ENCODE results near the gene DAB2IP. TPM values are rescaled to one million over a fixed set of nuclear protein-coding genes. Genes with fewer than 3 reads are reported as not detected.

Gene DAB2IP
- total and polyA plus RNA-seq, 2 of the 4 experiments (the other 2 are of a cell fraction) = 5.6 to 17.2 TPM

- Histone ChIP-seq H3K27me3 (ENCODE audit: control insufficient read depth, insufficient read depth, low read length) (no peaks in the 10 kb centered on the region), H3K4me3 (ENCODE audit: insufficient read depth, low read depth, low read length) (no peak overlapping the region), H3K9ac (ENCODE audit: low read depth, low read length) (no peak overlapping the region), H4K91ac (ENCODE audit: insufficient read depth, low read depth, low read length) (no peak overlapping the region), H2BK20ac (ENCODE audit: low read depth, low read length) (no peak overlapping the region), H3K9me3 (ENCODE audit: control insufficient read depth, insufficient read depth, low read length) (no peaks in the 10 kb centered on the region), H3K27ac (ENCODE audit: insufficient read depth, low read length) (no peak overlapping the region), H4K20me1 (ENCODE audit: insufficient read depth, low read length) (no peaks in the 10 kb centered on the region), H2AFZ (replicated peaks; ENCODE audit: low read length, poor library complexity) (no peak overlapping the region), H2BK120ac (ENCODE audit: low read depth, low read length) (no peak overlapping the region), H4K8ac (ENCODE audit: low read depth in 2 of 2, low read length in 2 of 2) (no peak overlapping the region), H3K56ac (ENCODE audit: extremely low read depth, insufficient read depth, low read length) (no peak overlapping the region), H3K14ac (replicated peaks; ENCODE audit: low read depth, low read length) (no peak overlapping the region), H2BK15ac (ENCODE audit: low read depth, low read length) (no peak overlapping the region), H2AK5ac (ENCODE audit: low read depth, low read length) (no peak overlapping the region), H3K4ac (ENCODE audit: low read depth, low read length) (no peak overlapping the region), H3K23ac (ENCODE audit: low read depth, low read length) (no peak overlapping the region), H3K18ac (ENCODE audit: low read depth, low read length) (no peak overlapping the region), H2BK5ac (ENCODE audit: low read depth, low read length, poor library complexity, severe bottlenecking) (no peak overlapping the region), H3K9me1 (ENCODE audit: insufficient read depth, low read length) (no peaks in the 10 kb centered on the region), H3K4me2 (ENCODE audit: low read depth, low read length) (no peak overlapping the region), H4K5ac (ENCODE audit: low read depth, low read length) (no peak overlapping the region), H3K36me3 (ENCODE audit: control insufficient read depth, insufficient read depth, low read length) (peaks cover 46% of the 10 kb centered on the region), H3K4me1 (ENCODE audit: control insufficient read depth, insufficient read depth, low read length) (no peaks in the 10 kb centered on the region; the same call in 1 of the 2 replicates), H2AK9ac (replicated peaks; ENCODE audit: low read depth, low read length, poor library complexity) (no peak overlapping the region), H3K79me1 (ENCODE audit: low read depth in 1 of 2, low read length in 2 of 2) (peaks cover 0 to 7% of the 10 kb centered on the region in 2 experiments; a peak in 1 of 4 replicates)
- DNase-seq (no peak), ATAC-seq (ENCODE audit: low read depth) (no peak)
- dilution Hi-C loops (cut with HindIII; ENCODE audit: low sequenced_read_pairs, unreplicated experiment) (no loop called here), in situ Hi-C loops (cut with MboI; ENCODE audit: low sequenced_read_pairs) (no loop called here), intact Hi-C loops (cut with micrococcal nuclease) (no loop called here)
- BruUV-seq (replicated peaks) = no TSS peak
- WGBS, 2 experiments (ENCODE audit: extremely low coverage in 2 of 2, insufficient read length in 1 of 2) = 92% methylated on average over 4 of the region's 26 CpGs; no CpG with 5 or more reads in 1 of the 2 experiments
- POLR2A ChIA-PET (ENCODE audit: unreplicated experiment) = no interaction called here
- no peak for TF ChIP-seq USF2 (IDR thresholded peaks at IDR 0.05; ENCODE audit: low read depth, low read length)
- no peak for TF ChIP-seq CTCF (conservative IDR thresholded peaks at IDR 0.05; ENCODE audit: low read depth, low read length)
- CTCF ChIA-PET = no interaction called here
Measured at GRCh38 chr9:121783521-121784507, 132.4 kb downstream of the DAB2IP start.
